GM20431 (cell line): ENCODE data around the gene UACA.

Experiments used
- in situ Hi-C: fragments of 300-500 bp; cut with MseI, MboI; formaldehyde crosslinking; loops from one replicate; pipeline ENCODE4 v1.15.0; 2020; ENCODE audit warnings: low sequenced_read_pairs; ENCODE audit not compliant: unreplicated experiment

Gene UACA

DNA sequence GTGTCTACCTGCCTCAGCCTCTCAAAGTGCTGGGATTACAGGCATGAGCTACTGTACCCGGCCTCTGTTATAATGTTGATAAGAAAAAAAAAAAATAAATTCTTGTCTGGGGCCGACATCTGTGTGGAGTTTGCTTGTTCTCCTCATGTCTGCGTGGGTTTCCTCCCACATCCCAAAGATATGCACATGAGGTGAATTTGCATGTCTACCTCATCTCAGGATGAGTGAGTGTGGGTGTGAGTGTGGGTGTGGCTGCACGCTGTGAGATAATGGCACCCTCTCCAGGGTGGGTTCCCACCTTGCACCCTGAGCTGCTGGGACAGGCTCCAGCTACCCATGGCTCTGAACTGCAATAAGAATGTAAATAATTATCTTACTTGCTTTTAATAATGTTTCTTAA is 25.9 kb upstream of the UACA start:
- in situ Hi-C loops, result no loop called here

DNA sequence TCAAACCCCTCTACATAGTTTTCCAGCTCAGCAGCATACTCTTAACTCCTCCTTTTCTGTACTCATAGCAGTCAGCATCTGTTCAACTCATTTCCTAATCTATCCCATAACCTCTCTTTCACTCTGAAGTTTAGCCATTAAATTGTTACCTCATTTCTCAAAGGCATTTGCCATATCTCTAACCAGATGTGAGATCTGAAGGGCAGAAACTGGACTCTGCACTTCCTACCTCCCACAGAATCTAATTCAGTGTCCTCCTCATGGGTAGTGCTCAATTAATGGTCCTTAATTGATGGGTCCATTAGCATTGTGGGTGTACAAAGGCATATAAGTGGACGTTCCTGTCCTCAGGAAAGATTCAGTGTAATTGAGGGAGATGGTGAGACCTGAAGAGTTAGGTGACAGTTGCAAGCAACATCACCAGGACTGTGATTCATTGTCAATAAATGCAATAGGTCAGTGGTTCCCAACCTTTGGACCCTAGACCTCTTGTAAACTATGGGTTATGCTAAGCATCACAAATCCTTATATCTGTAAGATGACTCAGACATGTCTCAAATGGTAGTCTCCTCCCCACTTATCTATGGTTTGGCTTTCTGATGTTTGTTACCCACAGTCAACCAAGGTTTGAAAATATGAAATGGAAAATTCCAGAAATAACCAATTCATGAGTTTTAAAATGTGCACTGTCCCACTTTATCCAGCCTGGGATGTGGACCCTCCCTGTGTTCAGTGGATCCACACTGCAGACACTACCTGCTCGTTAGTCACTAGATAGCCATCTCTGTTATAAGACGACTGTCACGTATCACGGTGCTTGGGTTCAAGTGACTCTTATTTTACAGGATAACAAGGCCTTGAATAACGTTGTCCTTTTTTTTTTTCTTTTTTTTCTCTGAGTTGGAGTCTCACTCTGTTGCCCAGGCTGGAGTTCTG is 25.0 kb upstream of the UACA start:
- in situ Hi-C loops, result no loop called here

DNA sequence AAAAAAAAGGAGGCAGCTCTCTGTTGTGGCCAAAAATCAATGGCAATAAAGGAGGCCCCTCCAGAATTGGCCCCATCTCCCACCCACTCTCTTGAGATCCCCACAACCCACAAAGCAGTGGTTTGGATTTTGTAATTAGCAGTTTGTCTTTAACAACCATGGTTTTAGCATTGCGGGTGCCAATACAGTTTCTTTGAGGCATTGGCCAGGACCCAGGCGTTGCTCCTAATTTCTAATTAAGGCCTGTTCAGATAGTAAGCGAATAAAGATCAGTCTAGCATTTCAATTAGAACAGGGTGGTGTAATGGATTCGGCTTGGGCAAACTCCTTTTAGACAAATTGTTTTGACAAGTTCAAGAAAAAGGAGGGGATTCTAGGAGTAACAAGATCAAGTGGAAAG is 23.6 kb upstream of the UACA start:
- in situ Hi-C loops, result no loop called here

DNA sequence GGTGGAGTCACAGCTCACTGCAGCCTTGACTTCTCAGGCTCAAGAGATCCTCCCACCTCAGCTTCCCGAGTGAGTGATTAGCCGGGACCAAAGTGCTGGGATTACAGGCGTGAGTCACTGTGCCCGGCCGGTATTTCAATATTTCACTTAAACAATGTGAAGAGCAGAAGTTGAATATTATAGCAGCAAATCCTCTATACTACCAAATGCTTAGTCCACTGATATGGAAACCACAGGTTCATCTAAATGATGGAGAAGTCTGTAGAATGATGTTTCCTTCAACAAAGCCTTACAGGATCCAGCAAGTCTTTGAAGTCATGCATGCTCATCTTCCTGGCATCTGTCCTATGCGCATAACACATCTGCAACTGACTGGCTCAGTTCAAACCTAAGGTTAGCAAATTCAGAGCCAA is 20.3 kb upstream of the UACA start:
- in situ Hi-C loops, result no loop called here

DNA sequence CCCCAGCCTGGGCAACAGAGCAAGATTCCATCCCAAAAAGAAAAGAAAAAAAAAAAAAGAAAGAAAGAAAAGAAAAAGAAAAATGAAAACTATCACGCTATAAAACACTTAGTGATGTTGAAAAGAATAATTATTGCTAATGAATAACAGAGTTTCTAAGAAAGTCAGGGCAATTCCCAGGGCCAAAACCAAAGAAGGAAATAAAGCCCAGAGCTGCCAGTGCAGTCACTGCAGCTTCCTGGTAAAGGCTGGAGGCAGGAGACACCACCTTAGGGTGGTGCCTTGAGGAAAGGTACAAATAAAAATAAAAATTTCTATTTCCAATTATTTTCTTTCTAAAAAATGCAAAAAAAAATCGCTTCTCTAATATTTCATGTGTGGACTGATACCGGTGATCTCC is 19.7 kb upstream of the UACA start:
- in situ Hi-C loops, result no loop called here

DNA sequence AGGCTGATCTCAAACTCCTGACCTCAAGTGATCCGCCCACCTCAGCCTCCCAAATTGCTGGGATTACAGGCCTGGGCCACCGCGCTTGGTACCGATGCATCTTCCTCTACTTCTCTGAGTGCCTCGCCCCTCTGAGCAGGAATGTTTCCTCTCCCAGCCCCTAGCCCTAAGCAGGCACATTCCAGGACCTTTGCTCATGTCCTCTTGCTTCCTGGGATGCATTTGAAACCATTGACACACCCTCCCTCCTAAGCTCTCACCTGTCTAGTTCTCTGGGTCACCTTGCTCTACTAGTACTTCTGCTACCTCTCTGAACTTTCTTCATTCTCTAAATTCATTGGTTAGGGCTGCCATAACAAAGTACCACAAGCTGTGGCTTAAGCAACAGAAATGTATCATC is 17.9 kb upstream of the UACA start:
- in situ Hi-C loops, result no loop called here

DNA sequence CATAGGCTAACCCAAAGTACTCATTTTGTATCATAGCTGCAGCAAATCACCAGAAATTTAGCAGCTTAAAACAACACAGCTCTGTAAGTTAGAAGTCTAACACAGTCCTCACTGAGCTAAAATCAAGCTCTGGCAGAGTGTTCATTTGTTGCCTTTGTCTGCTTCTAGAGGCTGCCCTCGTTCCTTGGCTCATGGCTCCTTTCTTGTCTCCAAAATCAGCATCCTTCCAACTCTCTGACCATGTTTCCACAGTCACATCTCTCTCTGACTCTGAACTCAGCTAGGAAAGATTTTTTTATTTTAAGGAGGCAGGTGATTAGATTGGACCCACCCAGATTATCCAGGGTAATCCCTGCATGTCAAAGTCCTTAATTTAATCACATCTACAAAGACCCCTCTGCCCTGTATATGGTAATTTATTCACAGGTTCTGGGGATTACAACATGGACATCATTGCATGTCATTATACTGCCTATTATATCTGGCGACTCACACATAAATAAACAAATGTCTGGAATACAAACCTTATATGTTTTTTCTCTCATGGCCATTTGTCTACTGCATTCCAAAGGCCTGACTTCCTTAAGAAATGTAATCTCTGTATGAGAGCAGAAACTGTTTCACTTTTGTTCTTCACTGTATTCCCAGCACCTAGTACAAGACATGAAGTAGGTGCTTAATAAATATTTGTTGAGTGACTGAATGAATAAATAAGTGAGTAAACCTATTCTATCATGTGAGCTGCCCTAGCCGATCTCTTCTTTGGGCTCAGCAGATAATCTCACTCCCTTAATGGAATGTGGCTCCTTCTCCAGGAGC is 15.1 kb upstream of the UACA start:
- in situ Hi-C loops, result no loop called here

DNA sequence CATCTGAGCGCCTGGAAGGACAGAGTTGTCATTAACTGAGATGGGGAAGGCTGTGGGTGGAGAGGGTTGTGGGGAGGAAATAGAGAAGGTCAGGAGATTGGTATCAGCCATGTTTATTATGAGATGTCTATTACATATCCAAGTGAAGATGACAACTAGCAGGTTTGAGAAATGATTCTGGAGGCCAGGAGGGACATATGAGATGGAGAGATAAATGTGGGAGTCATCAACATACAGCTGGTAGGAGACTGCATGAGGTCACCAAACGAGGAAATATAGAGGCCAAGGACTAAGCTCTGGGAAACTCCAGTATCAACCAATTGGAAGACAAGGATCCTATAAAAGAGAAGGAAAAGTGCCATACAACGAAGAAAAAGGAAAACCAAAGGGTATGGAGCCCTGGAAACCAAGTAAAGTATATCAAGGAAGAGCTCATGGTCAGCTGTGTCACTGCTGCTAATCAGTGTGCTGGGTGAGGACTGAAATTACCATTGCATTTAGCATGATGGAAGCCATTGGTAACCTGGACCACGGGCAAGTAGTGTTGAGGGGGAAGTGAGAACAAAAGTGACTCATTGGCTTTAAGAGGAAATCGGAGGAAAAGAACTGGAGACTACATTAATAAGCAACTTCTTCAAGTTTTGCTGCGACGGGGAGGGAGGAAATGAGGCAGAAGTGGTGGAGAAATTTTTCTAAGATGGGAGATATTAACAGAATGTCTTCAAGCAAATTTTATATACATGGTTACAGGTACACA is 14.0 kb upstream of the UACA start:
- in situ Hi-C loops, result no loop called here

DNA sequence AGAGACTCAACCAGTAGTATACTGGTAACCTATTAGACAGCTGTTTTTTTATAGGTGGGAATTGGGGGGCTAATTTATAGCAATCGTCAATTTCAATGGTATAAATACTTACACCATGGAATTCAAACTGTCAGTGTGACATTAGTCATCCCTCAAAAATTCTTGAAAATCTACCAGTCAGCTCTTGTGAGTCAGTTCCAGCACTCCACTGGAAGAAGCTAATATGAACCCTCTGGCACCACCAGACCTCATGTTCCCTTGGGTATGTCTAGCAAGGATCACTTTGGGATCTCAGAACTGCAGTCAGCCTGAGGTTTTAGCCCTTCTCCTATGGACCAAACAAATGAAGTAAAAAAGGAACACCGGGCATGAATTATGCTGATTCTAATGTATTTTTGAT is 11.8 kb upstream of the UACA start:
- in situ Hi-C loops, result no loop called here

DNA sequence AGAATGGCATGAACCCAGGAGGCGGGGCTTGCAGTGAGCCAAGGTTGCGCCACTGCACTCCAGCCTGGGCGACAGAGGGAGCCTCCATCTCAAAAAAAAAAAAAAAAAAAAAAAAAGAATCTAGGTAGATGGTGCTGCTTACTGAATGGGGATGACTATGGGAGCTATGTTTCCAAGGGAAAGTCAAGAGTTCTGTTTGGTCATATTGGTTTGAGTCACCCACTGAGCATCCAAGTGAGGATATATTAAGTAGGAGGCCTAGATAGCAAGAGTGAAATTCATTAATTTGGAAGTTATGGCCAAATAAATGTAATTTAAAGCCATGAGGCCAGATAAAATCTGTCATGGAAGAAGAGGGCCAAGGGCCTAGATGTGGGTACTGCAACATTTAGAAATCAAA is 9.0 kb upstream of the UACA start:
- in situ Hi-C loops, result no loop called here

DNA sequence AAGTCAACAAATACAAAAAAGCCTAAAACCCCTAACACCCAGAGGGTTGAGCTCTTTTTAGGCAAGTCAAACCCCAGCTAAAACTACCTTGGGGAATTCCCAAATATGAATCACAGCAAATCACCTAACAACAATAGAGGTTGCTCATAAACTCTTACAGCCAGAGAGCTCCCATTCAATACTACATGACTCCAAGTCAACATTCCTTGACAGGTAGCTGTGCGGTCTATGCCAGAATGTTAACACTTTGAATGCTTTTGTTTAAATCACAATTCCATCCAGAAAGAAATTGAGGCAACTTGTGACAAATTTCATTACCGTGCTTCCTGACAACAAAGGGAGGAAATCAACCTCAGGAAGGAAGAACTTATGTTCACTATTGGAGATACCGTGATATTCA is 7.5 kb upstream of the UACA start:
- in situ Hi-C loops, result no loop called here

DNA sequence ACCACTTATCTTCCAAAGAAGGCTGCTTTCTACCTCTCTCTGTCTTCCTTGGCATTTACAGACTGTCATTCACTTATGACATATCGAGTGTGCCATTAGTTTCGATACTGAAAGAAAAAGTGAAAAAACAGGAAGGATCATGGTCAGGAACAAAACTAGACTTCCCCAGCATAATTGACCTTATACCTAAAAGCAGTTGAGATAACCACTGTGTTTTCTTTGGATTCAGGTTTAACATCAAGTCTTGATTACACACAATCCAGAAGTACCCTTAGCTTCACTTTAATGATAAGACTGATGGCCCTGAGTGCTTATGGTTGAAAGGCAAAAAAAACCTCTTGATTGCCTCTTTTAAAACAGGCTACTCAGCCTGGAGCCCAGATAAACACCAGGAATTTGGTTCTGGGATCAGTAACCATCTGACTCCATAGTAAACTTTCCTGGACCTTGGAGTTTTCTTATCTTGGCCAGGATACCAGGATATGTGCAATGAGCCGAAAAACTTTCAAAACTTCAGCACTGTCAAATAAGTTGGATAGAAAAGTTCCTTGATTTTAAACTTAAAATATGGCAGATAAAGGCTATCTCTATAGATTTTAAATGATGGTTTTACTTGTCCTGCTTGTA is 5.0 kb upstream of the UACA start:
- in situ Hi-C loops, result no loop called here

DNA sequence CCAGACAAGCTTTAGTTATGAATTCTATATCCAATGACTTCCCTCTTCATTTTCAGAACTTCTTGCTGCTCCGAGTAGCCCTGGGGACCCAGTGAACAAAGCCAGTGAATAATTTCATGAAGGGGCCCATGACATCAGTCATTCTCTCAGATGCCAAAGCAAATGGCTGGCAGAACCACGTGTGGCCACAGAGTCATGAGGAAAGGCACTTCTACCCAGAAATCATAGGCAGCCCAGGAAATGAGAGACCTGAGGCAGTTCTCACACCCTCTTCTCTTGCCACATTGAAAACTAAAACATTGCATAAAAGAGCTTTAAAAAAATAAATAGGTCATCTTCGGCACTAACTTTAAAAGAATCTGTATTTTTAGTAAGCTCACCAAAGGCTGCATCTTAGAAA is 4.3 kb upstream of the UACA start:
- in situ Hi-C loops, result no loop called here

DNA sequence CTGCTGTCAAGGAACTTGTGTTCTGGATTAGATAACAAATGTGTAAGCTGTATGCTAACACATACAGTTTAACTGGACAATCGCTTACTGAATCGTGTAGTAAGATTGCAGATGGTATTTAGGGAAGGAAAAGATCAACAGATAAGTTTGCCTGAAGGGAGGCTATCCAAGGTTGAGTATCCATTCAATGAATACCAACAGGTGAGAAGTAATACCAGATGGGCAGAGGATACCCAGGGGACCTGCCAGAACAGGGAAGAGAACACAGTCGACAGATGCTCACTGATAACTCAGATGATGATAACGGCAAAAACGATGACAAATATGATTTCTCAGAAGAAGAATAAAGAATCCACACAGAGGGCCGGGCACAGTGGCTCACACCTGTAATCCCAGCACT is 3.2 kb upstream of the UACA start:
- in situ Hi-C loops, result no loop called here

DNA sequence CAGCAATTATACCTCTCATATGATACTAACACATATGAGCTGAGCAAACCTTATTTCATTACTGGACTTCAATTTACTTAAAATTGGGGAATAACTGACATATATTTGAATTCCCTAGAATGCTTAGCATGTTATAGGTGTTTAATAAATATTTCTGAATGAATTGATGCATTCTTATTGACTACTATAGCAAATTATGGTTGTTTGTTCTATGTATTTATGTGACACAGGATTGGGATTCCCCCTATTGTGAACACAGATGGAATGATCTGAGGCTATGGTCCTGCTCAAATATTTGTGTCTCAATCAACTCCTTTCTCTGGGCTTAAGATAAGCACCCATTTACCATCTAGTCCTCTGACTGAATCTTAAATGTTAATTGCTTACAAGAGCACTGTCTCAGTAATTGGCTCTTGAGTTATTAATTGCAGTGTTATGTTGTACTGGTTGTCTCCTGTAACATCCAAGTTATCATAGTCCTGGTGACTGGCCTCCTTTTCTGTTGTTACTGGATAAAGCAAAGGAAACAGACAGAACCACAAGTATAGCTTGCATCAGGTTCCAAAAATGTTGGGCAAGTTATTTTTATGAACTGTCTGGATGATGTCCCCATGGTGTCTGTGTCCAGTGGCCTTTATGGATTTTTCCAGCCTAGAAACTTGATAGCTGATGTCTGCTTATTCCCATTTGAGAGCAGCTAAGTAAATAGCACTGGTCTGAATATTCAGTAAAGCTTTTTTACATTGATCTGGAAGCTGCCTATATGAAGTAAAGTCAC is 2.3 kb upstream of the UACA start:
- in situ Hi-C loops, result no loop called here

DNA sequence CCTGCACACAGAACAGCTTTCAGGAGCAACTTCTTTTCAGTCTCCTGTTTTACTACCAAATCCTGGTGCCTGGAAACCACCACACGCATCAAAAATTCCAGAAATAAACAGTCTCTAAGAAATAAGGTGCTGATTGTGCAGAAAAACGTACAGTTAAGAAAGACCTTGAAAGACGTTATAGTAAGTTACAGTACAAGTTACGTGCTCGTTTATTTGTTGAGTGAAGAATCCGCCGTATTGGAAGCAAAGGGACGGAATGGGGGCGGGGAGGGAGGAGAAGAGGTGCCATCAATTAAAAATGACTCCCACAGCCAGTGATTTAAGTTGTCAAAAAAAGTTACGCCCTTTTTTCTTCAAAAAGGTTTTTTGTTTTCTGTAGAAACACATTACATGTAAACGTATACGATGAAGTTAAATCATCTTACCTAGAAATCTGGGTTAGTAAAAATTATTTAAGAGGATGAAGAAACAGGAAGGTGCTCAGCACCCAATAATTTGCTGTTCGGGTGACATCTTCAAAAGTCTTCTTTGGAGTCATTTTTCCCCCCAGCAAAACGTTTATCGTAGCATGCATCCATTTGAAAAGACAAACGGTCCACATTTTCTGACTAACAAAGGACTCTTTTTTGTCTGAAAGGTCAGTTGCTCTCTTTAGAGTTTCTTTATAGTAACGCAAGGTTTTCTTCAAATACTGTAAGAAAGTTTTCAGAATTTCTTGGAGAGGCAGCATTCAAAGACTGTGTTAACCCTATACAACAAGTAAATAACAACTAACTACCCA is 782 bp upstream of the UACA start:
- in situ Hi-C loops, result no loop called here

DNA sequence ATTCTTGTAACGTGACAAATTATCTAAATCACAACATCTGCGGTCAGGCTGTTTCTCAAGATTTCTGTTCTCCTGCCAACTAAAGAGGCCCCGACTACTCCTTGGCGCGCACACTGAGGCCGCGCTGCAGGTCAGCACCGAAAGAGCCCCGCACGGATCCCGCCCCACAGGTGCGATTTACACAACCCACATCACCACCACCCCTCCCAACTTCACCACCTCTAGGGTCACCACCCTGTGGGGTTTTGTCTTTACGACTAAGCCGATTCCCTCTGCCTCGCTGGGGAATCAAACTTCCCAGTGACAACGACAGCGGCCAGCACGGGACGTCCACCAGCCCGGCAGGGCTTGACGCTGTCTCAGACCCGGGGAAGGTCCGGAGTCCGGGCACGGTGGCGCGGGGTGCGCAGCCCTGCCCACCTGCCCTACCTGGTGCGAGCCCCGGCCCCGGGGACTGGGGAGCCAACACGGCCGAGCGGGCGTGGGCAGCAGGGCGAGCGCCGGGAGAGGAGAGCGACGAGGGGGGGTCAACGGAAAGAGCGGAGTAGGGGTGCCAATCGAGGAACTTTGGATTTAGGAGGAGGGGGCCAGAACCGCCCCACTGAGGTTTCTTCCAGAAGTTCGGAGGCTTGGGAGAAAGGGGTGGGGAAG is 764 bp downstream of the UACA start:
- in situ Hi-C loops, result no loop called here

DNA sequence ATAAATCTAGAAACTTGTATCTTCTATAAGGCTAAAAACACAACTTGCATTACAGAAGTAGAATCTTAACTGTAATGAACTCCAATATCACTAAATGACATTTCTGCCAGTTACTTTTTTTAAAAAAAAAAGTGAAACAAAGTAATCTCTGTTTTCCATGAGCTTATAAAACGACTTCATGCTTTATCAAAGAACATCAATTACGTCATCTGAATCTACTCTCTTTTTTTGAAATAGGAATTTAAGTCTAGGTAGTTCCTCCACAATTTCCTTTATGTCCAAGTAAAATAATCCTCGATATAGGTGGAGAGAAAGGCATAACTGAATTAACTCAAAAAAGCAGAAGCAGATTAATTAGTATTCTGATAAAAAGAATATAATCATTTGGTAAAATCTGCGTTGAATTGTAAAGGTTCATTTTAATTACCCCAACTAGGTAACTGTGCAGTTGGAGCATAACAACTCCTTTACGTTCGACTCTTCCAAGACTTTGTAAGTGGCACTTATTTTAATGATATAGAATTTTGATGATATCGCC is 1.4 kb downstream of the UACA start:
- in situ Hi-C loops, result no loop called here
